H1 (cell line): Measurements from ENCODE around the gene SCN8A. TPM values are rescaled to one million over a fixed set of nuclear protein-coding genes. Genes with fewer than 3 reads are reported as not detected.

Experiments
- CEBPB ChIP-seq: IDR thresholded peaks from 2 replicates; pipeline ENCODE4 v1.6.1; 2012; ENCODE audit warnings: low read depth, low read length
- JUND ChIP-seq: IDR thresholded peaks from 2 replicates; pipeline ENCODE4 v1.6.1; 2011; ENCODE audit warnings: mild to moderate bottlenecking, improper control_type of control experiment, low read length
- KDM4A ChIP-seq: IDR thresholded peaks from one replicate; pipeline ENCODE4 v1.7.1; 2012; ENCODE audit warnings: low read depth, mild to moderate bottlenecking, moderate library complexity, low read length, inconsistent platforms; ENCODE audit not compliant: severe bottlenecking
- POLR2A ChIP-seq, 2 experiments: IDR thresholded peaks; 1 replicate in 1 of 2; 2 replicates in 1 of 2; pipeline ENCODE4 v1.6.1; 2011; ENCODE audit warnings: low read depth in 2 of 2, low read length in 2 of 2, mild to moderate bottlenecking in 2 of 2; ENCODE audit errors: control extremely low read depth in 1 of 2
- POLR2AphosphoS5 ChIP-seq: IDR thresholded peaks from 2 replicates; pipeline ENCODE4 v1.6.1; 2011; ENCODE audit warnings: low read depth, low read length
- SIN3A ChIP-seq, 2 experiments: IDR thresholded peaks in 1 of 2; conservative IDR thresholded peaks in 1 of 2; 2 replicates each; pipeline ENCODE4 v1.6.1; 2011 to 2012; ENCODE audit warnings: low read length in 2 of 2, improper control_type of control experiment in 1 of 2, low read depth in 1 of 2, mild to moderate bottlenecking in 1 of 2
- polyA plus RNA-seq, 7 experiments: library from polyadenylated mRNA; depleted of rRNA in 3 of 7; stranded (reverse) in 5 of 7; unstranded in 2 of 7; fragments of >200 nt in 5 of 7; fragments of 200-250 nt in 2 of 7; gene quantifications; 1 replicate in 5 of 7; 2 replicates in 1 of 7; 4 replicates in 1 of 7; pipeline versions ENCODE4 v1.2.1 to v1.2.3, GENCODE V29; 2011 to 2013; ENCODE audit warnings: missing spikeins in 2 of 7, mixed read lengths in 2 of 7
- total RNA-seq: library from RNA; stranded (reverse); fragmentation: NEBNext Ultra II Directional; extraction: Animal tissue kit (Norgen Biotek cat#: 25700); gene quantifications from 2 replicates; pipeline ENCODE4 v1.2.1, GENCODE V29; 2021

SCN8A gene
- total and polyA plus RNA-seq, 2 of the 8 experiments (the other 6 are each of a cell fraction or from before 2014, with no cell fraction given) = 6.3 to 10.7 TPM

DNA sequence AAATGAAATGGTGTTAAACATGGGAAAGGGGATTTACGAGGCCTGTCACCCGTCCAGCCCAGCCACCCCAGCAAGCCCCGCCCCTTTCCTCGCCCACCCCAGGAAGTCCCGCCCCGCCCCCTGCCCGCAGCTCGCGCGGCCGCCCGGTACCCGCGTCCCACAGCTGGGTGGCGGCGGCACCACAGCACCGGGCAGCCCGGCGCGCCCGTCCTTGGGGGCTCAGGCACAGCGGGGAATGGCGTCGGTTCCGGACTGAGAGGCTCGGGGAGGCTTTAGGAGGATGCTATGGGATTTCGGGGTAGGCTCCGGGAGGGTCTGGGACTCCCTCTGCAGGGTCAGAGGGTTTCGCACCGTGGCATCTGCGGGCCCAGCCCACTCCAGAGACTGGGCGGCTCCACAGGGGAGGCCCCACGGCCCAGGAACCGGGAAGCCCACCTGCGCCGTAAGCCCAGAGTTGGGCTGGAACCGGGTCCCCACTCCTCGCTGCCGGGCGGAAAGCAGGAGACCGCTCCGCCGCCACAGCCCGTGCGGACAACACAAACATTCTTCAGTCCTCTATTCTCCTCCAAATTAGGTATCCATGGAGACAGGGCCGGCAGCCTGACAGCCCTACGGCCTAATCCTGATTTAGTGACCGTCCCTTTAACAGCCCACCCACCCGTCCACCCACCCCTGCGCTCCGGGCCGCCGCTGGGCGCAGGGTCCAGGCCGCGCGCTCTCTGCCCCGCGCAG, 256.0 kb downstream of the SCN8A start (continued):
- no peak for TF ChIP-seq POLR2A (IDR thresholded peaks at IDR 0.05; ENCODE audit: control extremely low read depth in 1 of 2, low read depth in 2 of 2, low read length in 2 of 2)
- peak in 1 of 2 experiments; percentile 46; a peak in 2 of 4 replicates for TF ChIP-seq SIN3A (conservative IDR thresholded peaks at IDR 0.05 in 1 of 2, IDR thresholded peaks at IDR 0.05 in 1 of 2; ENCODE audit: low read depth in 1 of 2, low read length in 2 of 2)
- no peak for TF ChIP-seq CEBPB
- no peak for TF ChIP-seq POLR2AphosphoS5
- TF ChIP-seq JUND = no peak
- peak; percentile 67 for TF ChIP-seq KDM4A
- TF ChIP-seq, all 59 proteins: peak for 3
